Measurements from ENCODE around the gene MACF1.
"Not testable (repeated sequence)": the region's sequence is repeated elsewhere in the genome, so short reads cannot be mapped to it uniquely, and the experiment has no call there.

Gene MACF1

GRCh38 chr1:39205781-39206464 is 1.4 kb downstream of the MACF1 start:
- Histone ChIP-seq H3K27ac (peak overlapping the region; percentile 78 to 95), H3K4me3 (peak overlapping the region; percentile 66)
- TF ChIP-seq CTCF (IDR thresholded peaks at IDR 0.05), result no peak
- DNase-seq (ENCODE audit: low spot score), result no peak

- H3K27ac ChIP-seq, result peak overlapping the region in 1 of 2 donors; percentile 30
- not testable (repeated sequence) for H3K4me3 ChIP-seq; DNase-seq (ENCODE audit: low spot score)
Measured at GRCh38 chr1:39208360-39208759, 3.9 kb downstream of the MACF1 start.

GRCh38 chr1:39210649-39211048 is 6.2 kb downstream of the MACF1 start:
- Histone ChIP-seq H3K4me3 (no peak overlapping the region), H3K27ac (no peak overlapping the region)
- no peak for DNase-seq (ENCODE audit: low spot score)
- TF ChIP-seq CTCF (IDR thresholded peaks at IDR 0.05), result no peak

DNA sequence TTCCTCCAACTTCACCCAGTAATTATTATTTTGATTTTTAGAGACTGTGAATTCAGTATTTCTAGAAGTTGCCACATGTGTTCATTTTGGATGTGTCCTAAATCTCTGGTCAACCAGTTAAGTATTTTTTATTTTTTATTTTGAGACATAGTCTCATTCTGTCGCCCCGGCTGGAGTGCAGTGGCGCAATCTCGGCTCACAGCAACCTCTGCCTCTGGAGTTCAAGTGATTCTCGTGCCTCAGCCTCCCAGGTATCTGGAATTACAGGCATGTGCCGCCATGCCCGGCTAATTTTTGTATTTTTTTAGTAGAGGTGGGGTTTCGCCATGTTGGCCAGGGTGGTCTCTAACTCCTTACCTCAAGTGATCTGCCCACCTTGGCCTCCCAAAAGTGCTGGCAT is 8.0 kb downstream of the MACF1 start:
- TF ChIP-seq CTCF (IDR thresholded peaks at IDR 0.05), result no peak
- DNase-seq (ENCODE audit: low spot score), result no peak
- H3K27ac ChIP-seq, result peak overlapping the region; percentile 32 to 84
- peak overlapping the region; percentile 8 for H3K4me3 ChIP-seq

GRCh38 chr1:39213511-39214002 is 9.1 kb downstream of the MACF1 start:
- H3K27ac ChIP-seq, result peak overlapping the region; percentile 76 to 84
- no peak for DNase-seq (ENCODE audit: low spot score)
- TF ChIP-seq CTCF (IDR thresholded peaks at IDR 0.05), result no peak
- peak overlapping the region; percentile 39 for H3K4me3 ChIP-seq

- no peak for DNase-seq (ENCODE audit: low spot score)
- Histone ChIP-seq H3K27ac (peak overlapping the region; percentile 76 to 84), H3K4me3 (peak overlapping the region; percentile 39)
- TF ChIP-seq CTCF (IDR thresholded peaks at IDR 0.05), result no peak
Measured at GRCh38 chr1:39214021-39214713, 9.7 kb downstream of the MACF1 start.

- H3K4me3 ChIP-seq, result peak overlapping the region; percentile 39
Measured at GRCh38 chr1:39214714-39214997, 10.2 kb downstream of the MACF1 start.

More at GRCh38 chr1:39214714-39214997, 10.2 kb downstream of the MACF1 start:
- H3K27ac ChIP-seq, result peak overlapping the region; percentile 76 to 84
- no peak for DNase-seq (ENCODE audit: low spot score)
- no peak for TF ChIP-seq CTCF (IDR thresholded peaks at IDR 0.05)
